Stimulated activated naive CD8-positive, alpha-beta T cell treated with anti-CD3 and anti-CD28 coated beads, Interleukin-15, amount 100 ng/mL, for 72 hours (primary cell): Measurements from ENCODE around the gene RUBCN.
A peak's percentile ranks its signal among the peaks of the same experiment; 100 is the strongest.
"Not testable (repeated sequence)": the region's sequence is repeated elsewhere in the genome, so short reads cannot be mapped to it uniquely, and the experiment has no call there.

ENCODE experiments used
- ATAC-seq: fragments of 150-1000 bp; cut with Tn5 transposase; 2 replicates; pipeline ENCODE4 v1.10.0; 2021; ENCODE audit warnings: mild to moderate bottlenecking, moderate library complexity
- DNase-seq, 2 donors: peaks; one replicate each; pipeline ENCODE4 v3.0.0; 2021 to 2022
- H3K27ac Mint-ChIP-seq, 2 donors: one replicate each; pipeline ENCODE4 v1.8.0; 2022; ENCODE audit warnings: mild to moderate bottlenecking in 2 of 2, mixed read lengths in 2 of 2, moderate library complexity in 2 of 2
- H3K27me3 Mint-ChIP-seq: one replicate; pipeline ENCODE4 v1.8.0; 2022; ENCODE audit warnings: mixed read lengths
- H3K4me1 Mint-ChIP-seq: one replicate; pipeline ENCODE4 v1.8.0; 2022; ENCODE audit warnings: mild to moderate bottlenecking, mixed read lengths
- H3K4me3 Mint-ChIP-seq, 2 donors: one replicate each; pipeline ENCODE4 v1.8.0; 2022; ENCODE audit warnings: mild to moderate bottlenecking in 2 of 2, mixed read lengths in 2 of 2, moderate library complexity in 1 of 2
- H3K9me3 Mint-ChIP-seq, 2 donors: one replicate each; pipeline ENCODE4 v1.8.0; 2022; ENCODE audit warnings: mixed read lengths in 2 of 2

Gene RUBCN

DNA sequence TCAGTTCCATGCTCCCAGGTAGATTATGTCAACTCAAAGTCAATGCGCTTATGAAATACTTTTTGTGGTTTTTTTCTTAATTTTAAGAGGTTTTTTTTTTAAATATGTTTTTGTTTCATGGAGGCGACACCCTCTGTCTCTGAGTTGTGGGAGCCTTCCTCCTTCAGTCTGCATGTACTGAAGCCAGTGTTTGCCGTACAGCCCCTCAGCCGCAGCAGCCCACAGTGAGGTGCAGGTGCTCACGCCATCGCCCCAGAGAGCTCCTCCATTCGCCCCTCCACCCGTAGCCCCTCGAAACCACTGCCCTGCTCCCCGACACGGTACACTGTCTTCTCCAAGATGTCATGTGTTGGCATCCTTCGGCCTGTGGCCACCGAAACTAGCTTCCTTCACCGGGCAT is 107.4 kb downstream of the RUBCN start:
- peaks cover 11% of the 10 kb centered on the region for H3K4me1 Mint-ChIP-seq
- H3K9me3 Mint-ChIP-seq, DNase-seq, H3K27ac Mint-ChIP-seq, H3K27me3 Mint-ChIP-seq, H3K4me3 Mint-ChIP-seq, ATAC-seq: not testable (repeated sequence)

DNA sequence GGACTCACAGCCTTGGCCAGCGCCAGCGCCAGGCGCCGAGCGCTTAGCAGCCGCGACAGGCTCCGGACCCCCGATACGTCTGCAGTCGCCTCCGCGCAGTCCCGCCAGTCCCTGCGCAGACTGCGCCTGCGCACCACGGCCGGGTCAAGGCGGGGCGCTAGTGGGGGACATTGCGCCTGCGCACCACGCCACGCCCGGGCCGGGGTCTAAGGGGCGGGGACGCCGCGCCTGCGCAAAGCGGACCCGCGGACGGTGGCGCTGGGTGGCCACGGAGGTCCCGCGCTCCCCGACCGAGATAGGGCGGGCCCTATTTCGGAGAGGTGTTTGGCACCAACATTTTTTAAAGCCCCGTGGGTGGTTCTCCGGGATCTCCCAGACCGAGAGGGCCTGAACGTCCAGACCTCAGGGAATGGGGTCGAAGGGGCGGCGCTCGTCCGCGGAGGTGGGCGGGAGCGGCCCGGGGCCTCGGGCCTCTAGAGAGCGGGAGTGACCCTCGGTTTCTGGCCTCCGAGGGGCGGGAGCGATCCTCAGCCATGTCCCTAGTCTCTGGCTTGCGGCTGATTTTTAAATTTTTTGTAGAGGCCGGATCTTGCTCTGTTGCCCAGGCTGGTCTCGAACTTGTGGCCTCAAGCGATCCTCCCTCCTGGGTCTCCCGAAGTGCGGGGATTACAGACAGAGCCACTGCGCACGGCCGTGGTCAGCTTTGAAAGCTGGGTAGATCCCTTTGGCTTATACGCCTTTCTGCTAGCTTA is 108.8 kb downstream of the RUBCN start:
- not testable (repeated sequence) for H3K9me3 Mint-ChIP-seq, H3K27me3 Mint-ChIP-seq
- Mint-ChIP-seq H3K27ac (peak overlapping the region; percentile 80 to 97), H3K4me1 (peaks cover 11% of the 10 kb centered on the region), H3K4me3 (peak overlapping the region; percentile 65 to 89)
- DNase-seq (peak; percentile 91 to 95), ATAC-seq (peak; percentile 88)

DNA sequence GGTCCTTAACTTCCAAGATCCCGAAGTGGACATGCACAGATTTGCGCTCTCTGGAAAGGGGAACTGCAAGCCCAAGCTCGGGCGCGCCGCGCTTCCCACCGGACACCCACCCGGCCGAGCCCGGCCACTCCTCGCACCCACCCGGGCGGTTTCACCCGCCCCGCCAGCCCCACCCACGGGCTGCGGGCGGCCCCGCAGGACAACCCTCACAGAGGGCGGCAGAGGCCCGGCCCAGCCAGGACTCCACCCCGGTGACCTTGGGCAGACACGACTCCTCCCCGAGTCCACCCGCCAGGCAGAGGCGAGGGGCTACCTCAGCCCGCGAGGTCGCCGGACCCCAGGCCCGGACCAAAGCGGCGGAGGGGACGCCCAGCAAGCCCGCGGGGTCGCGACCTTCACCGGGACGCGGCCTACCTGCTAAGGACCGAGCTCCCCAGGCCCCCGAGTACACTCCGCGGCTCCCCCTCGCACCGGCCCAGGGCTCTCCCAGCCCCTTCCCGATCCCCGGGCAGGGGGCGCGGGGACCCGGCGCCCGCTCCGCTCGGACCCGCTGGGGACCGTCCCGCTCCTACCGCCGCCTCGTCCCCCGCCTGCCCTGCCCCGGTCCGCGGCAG is 109.4 kb downstream of the RUBCN start:
- not testable (repeated sequence) for H3K9me3 Mint-ChIP-seq, H3K27me3 Mint-ChIP-seq, DNase-seq
- Mint-ChIP-seq H3K4me3 (peak overlapping the region; percentile 75 to 89), H3K4me1 (peaks cover 11% of the 10 kb centered on the region), H3K27ac (peak overlapping the region; percentile 61 to 97)
- ATAC-seq: peak; percentile 64

DNA sequence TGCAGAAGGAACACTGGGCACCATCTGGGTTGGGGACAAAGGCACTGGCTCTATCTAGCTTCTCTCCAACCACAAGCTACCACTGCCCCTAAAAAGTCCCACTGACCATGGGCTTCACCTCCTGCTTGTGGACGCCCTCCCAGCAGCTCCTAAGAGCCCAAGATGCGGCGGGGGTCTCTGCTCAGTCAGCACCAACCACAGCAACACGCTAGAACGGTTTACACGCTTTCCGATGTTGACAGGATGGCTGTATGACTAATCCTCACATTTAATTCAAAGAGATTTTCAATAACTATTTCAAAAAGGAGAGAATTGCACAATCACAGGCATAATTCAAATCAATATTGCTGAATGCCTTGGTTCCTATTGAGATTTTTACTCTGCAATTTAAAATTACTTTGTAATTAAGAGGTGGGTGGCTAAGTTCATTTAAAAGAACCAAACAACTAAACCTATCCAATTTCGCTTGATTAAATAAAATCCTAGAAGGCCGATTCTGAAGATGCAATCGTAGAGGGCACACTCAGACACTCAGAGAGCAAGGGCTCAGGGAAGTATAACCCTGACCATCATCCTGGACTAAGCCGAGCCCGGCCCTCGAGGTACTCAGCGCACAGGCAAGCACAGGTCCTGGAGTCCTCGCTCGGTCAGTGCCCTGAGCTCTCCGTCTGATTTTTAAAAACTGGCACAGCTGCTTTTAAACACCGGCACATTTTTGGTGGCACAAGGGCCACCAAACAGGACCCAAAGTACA is 110.1 kb downstream of the RUBCN start:
- ATAC-seq: peak; percentile 50
- not testable (repeated sequence) for DNase-seq, H3K27ac Mint-ChIP-seq, H3K9me3 Mint-ChIP-seq, H3K27me3 Mint-ChIP-seq
- Mint-ChIP-seq H3K4me1 (peaks cover 11% of the 10 kb centered on the region), H3K4me3 (peak overlapping the region; percentile 75 to 82)

DNA sequence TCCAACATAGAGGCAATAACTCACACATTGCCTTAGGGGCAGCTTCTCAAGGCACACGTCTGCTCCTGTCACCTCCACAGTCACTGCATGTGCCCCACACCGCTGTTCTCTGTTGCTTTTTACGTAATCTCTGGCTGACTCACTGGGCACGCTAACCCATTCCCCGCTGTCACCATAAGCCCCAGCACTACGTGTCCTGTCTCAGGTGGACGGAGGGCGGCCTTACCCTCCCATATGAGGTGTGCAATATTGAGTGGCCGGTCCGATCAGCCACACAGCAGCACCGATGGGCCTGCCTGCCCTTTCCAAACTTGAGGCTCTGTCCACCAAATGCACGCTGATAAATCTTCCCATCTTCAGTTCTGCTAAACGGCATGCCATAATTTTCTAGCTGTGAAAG is 115.2 kb downstream of the RUBCN start:
- not testable (repeated sequence) for H3K9me3 Mint-ChIP-seq, H3K27ac Mint-ChIP-seq, ATAC-seq, H3K4me3 Mint-ChIP-seq, H3K4me1 Mint-ChIP-seq, H3K27me3 Mint-ChIP-seq, DNase-seq
